ENCODE data around the gene CLPSL1. TPM values are rescaled to one million over a fixed set of nuclear protein-coding genes. Genes with fewer than 3 reads are reported as not detected.

Gene CLPSL1
- total and polyA plus RNA-seq, 2 of the 8 experiments (the other 6 are each of a cell fraction or from before 2014, with no cell fraction given): not detected

DNA sequence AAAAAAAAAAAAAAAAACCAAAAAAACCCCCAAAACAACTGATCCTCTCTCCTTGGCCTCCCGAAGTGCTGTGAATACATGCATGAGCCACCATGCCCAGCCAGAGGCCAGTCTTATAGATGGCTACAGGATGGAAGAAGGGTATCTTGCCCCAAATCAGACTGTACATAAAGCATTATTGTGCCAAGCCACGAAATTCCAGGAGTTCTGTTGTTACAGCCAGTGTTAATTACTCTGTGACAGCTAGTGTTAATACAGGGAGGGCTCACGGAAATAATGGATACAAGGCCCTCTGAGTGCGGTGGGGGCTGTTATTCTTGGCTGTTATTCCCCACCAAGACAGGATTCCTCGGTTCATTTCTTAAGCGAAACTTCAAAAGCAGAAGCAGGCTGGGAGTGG lies 5.8 kb upstream of the CLPSL1 start (continued):
- TF ChIP-seq, protein P1, sequence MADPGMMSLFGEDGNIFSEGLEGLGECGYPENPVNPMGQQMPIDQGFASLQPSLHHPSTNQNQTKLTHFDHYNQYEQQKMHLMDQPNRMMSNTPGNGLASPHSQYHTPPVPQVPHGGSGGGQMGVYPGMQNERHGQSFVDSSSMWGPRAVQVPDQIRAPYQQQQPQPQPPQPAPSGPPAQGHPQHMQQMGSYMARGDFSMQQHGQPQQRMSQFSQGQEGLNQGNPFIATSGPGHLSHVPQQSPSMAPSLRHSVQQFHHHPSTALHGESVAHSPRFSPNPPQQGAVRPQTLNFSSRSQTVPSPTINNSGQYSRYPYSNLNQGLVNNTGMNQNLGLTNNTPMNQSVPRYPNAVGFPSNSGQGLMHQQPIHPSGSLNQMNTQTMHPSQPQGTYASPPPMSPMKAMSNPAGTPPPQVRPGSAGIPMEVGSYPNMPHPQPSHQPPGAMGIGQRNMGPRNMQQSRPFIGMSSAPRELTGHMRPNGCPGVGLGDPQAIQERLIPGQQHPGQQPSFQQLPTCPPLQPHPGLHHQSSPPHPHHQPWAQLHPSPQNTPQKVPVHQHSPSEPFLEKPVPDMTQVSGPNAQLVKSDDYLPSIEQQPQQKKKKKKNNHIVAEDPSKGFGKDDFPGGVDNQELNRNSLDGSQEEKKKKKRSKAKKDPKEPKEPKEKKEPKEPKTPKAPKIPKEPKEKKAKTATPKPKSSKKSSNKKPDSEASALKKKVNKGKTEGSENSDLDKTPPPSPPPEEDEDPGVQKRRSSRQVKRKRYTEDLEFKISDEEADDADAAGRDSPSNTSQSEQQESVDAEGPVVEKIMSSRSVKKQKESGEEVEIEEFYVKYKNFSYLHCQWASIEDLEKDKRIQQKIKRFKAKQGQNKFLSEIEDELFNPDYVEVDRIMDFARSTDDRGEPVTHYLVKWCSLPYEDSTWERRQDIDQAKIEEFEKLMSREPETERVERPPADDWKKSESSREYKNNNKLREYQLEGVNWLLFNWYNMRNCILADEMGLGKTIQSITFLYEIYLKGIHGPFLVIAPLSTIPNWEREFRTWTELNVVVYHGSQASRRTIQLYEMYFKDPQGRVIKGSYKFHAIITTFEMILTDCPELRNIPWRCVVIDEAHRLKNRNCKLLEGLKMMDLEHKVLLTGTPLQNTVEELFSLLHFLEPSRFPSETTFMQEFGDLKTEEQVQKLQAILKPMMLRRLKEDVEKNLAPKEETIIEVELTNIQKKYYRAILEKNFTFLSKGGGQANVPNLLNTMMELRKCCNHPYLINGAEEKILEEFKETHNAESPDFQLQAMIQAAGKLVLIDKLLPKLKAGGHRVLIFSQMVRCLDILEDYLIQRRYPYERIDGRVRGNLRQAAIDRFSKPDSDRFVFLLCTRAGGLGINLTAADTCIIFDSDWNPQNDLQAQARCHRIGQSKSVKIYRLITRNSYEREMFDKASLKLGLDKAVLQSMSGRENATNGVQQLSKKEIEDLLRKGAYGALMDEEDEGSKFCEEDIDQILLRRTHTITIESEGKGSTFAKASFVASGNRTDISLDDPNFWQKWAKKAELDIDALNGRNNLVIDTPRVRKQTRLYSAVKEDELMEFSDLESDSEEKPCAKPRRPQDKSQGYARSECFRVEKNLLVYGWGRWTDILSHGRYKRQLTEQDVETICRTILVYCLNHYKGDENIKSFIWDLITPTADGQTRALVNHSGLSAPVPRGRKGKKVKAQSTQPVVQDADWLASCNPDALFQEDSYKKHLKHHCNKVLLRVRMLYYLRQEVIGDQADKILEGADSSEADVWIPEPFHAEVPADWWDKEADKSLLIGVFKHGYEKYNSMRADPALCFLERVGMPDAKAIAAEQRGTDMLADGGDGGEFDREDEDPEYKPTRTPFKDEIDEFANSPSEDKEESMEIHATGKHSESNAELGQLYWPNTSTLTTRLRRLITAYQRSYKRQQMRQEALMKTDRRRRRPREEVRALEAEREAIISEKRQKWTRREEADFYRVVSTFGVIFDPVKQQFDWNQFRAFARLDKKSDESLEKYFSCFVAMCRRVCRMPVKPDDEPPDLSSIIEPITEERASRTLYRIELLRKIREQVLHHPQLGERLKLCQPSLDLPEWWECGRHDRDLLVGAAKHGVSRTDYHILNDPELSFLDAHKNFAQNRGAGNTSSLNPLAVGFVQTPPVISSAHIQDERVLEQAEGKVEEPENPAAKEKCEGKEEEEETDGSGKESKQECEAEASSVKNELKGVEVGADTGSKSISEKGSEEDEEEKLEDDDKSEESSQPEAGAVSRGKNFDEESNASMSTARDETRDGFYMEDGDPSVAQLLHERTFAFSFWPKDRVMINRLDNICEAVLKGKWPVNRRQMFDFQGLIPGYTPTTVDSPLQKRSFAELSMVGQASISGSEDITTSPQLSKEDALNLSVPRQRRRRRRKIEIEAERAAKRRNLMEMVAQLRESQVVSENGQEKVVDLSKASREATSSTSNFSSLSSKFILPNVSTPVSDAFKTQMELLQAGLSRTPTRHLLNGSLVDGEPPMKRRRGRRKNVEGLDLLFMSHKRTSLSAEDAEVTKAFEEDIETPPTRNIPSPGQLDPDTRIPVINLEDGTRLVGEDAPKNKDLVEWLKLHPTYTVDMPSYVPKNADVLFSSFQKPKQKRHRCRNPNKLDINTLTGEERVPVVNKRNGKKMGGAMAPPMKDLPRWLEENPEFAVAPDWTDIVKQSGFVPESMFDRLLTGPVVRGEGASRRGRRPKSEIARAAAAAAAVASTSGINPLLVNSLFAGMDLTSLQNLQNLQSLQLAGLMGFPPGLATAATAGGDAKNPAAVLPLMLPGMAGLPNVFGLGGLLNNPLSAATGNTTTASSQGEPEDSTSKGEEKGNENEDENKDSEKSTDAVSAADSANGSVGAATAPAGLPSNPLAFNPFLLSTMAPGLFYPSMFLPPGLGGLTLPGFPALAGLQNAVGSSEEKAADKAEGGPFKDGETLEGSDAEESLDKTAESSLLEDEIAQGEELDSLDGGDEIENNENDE (IDR thresholded peaks at IDR 0.05; ENCODE audit: insufficient replicate concordance, low read length): no peak
- TF ChIP-seq JUN (IDR thresholded peaks at IDR 0.05; ENCODE audit: low read depth, low read length) (no peak), TAF1 (IDR thresholded peaks at IDR 0.05; ENCODE audit: low read depth, low read length) (no peak), RBBP5 (IDR thresholded peaks at IDR 0.05; ENCODE audit: borderline replicate concordance, low read depth, low read length) (no peak), KDM5A (IDR thresholded peaks at IDR 0.05; ENCODE audit: low read length) (no peak)
- TF ChIP-seq, protein P2, sequence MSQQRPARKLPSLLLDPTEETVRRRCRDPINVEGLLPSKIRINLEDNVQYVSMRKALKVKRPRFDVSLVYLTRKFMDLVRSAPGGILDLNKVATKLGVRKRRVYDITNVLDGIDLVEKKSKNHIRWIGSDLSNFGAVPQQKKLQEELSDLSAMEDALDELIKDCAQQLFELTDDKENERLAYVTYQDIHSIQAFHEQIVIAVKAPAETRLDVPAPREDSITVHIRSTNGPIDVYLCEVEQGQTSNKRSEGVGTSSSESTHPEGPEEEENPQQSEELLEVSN (IDR thresholded peaks at IDR 0.05): no peak
- TF ChIP-seq, protein P3, sequence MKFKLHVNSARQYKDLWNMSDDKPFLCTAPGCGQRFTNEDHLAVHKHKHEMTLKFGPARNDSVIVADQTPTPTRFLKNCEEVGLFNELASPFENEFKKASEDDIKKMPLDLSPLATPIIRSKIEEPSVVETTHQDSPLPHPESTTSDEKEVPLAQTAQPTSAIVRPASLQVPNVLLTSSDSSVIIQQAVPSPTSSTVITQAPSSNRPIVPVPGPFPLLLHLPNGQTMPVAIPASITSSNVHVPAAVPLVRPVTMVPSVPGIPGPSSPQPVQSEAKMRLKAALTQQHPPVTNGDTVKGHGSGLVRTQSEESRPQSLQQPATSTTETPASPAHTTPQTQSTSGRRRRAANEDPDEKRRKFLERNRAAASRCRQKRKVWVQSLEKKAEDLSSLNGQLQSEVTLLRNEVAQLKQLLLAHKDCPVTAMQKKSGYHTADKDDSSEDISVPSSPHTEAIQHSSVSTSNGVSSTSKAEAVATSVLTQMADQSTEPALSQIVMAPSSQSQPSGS (IDR thresholded peaks at IDR 0.05; ENCODE audit: low read length): no peak
